HepG2 (cell line): Measurements from ENCODE around the gene PEBP1. TPM values are rescaled to one million over a fixed set of nuclear protein-coding genes. Genes with fewer than 3 reads are reported as not detected.

Experiments
- CHD4 ChIP-seq: fragments of 200-600 bp; sonication (generic); IDR thresholded peaks from 2 replicates; pipeline ENCODE4 v1.7.0; 2017; ENCODE audit warnings: mild to moderate bottlenecking, low read length, borderline replicate concordance
- DMAP1 ChIP-seq: IDR thresholded peaks from 2 replicates; pipeline ENCODE4 v1.6.1; 2016
- ESRRA ChIP-seq: sonication (generic); formaldehyde crosslinking; IDR thresholded peaks from 2 replicates; pipeline ENCODE4 v1.5.1; 2020; ENCODE audit warnings: mild to moderate bottlenecking, low read depth, missing genetic modification reagents
- GABPA ChIP-seq, 2 experiments: IDR thresholded peaks; 2 replicates each; pipeline ENCODE4 v1.6.1; 2011 to 2016; ENCODE audit warnings: low read depth in 2 of 2, low read length in 1 of 2, missing biosample characterization in 1 of 2, missing genetic modification characterization in 1 of 2
- HNF4A ChIP-seq: sonication (generic); formaldehyde crosslinking; IDR thresholded peaks from 2 replicates; pipeline ENCODE4 v1.4.0; 2020; ENCODE audit warnings: missing genetic modification reagents
- KLF6 ChIP-seq: IDR thresholded peaks from 2 replicates; pipeline ENCODE4 v1.8.0; 2016; ENCODE audit warnings: missing biosample characterization, missing genetic modification reagents
- MAF1 ChIP-seq: sonication (generic); formaldehyde crosslinking; IDR thresholded peaks from 2 replicates; pipeline ENCODE4 v1.5.0; 2020; ENCODE audit warnings: missing genetic modification reagents, borderline replicate concordance
- NFKBIZ ChIP-seq: IDR thresholded peaks from 2 replicates; pipeline ENCODE4 v1.6.1; 2018; ENCODE audit warnings: missing genetic modification reagents, missing compliant biosample characterization
- SIN3A ChIP-seq: IDR thresholded peaks from 2 replicates; pipeline ENCODE4 v1.6.1; 2011; ENCODE audit warnings: low read depth, mild to moderate bottlenecking, control low read depth, low read length, borderline replicate concordance
- SOX13 ChIP-seq, 3 experiments: fragments of 450-650 bp in 1 of 3; sonication (generic) in 1 of 3; formaldehyde crosslinking in 1 of 3; IDR thresholded peaks in 2 of 3; conservative IDR thresholded peaks in 1 of 3; 2 replicates each; pipeline versions ENCODE4 v1.5.0 to v1.6.1; 2016 to 2020; ENCODE audit warnings: antibody characterized with exemption in 1 of 3, mild to moderate bottlenecking in 1 of 3, missing compliant biosample characterization in 1 of 3, missing genetic modification reagents in 1 of 3, moderate library complexity in 1 of 3
- SOX6 ChIP-seq, 2 experiments: fragments of 450-650 bp in 1 of 2; sonication (generic) in 1 of 2; formaldehyde crosslinking in 1 of 2; IDR thresholded peaks; 2 replicates each; pipeline versions ENCODE4 v1.4.0 to v1.6.1; 2017 to 2020; ENCODE audit warnings: antibody characterized with exemption in 1 of 2, mild to moderate bottlenecking in 1 of 2, missing genetic modification reagents in 1 of 2
- SPEN ChIP-seq: sonication (generic); formaldehyde crosslinking; IDR thresholded peaks from 2 replicates; pipeline ENCODE4 v1.5.1; 2020; ENCODE audit warnings: low read depth, mild to moderate bottlenecking, missing genetic modification reagents
- TOE1 ChIP-seq: sonication (generic); formaldehyde crosslinking; IDR thresholded peaks from 2 replicates; pipeline ENCODE4 v1.4.0; 2020; ENCODE audit warnings: mild to moderate bottlenecking, missing genetic modification reagents
- ZFP36L1 ChIP-seq: sonication (generic); formaldehyde crosslinking; IDR thresholded peaks from 2 replicates; pipeline ENCODE4 v1.8.0; 2022; ENCODE audit warnings: mild to moderate bottlenecking, missing genetic modification reagents, moderate library complexity
- ZFX ChIP-seq: sonication (generic); formaldehyde crosslinking; IDR thresholded peaks from 2 replicates; pipeline ENCODE4 v1.4.0; 2020; ENCODE audit warnings: mild to moderate bottlenecking, low read depth, missing genetic modification reagents, moderate library complexity
- ZMYM4 ChIP-seq: sonication (generic); formaldehyde crosslinking; IDR thresholded peaks from 2 replicates; pipeline ENCODE4 v1.8.1; 2023; ENCODE audit warnings: mild to moderate bottlenecking, missing genetic modification reagents
- ZNF615 ChIP-seq: sonication (generic); formaldehyde crosslinking; IDR thresholded peaks from 2 replicates; pipeline ENCODE4 v1.5.0; 2020; ENCODE audit warnings: mild to moderate bottlenecking, missing genetic modification reagents, borderline replicate concordance
- ZNF782 ChIP-seq: sonication (generic); formaldehyde crosslinking; IDR thresholded peaks from 2 replicates; pipeline ENCODE4 v1.4.0; 2020; ENCODE audit warnings: missing genetic modification reagents, mild to moderate bottlenecking, borderline replicate concordance
- ZSCAN22 ChIP-seq: sonication (generic); formaldehyde crosslinking; IDR thresholded peaks from 2 replicates; pipeline ENCODE4 v1.4.0; 2020; ENCODE audit warnings: mild to moderate bottlenecking, missing genetic modification reagents
- polyA plus RNA-seq, 8 experiments: library from polyadenylated mRNA; depleted of rRNA in 3 of 8; stranded (reverse) in 7 of 8; unstranded in 1 of 8; fragments of >200 nt; fragmentation: Illumina TruSeq in 4 of 8; extraction: Trizol in 4 of 8; gene quantifications; 2 replicates each; pipeline versions ENCODE4 v1.2.1 to v1.2.3, GENCODE V29; 2011 to 2016; ENCODE audit warnings: low read depth in 4 of 8, missing spikeins in 1 of 8, mixed read lengths in 1 of 8; ENCODE audit not compliant: insufficient read depth in 1 of 8
- total RNA-seq, 5 experiments: library from RNA; depleted of rRNA; stranded (reverse); fragments of >200 nt; fragmentation: Illumina TruSeq; extraction: Trizol; gene quantifications; 2 replicates each; pipeline ENCODE4 v1.2.3, GENCODE V29; 2016; ENCODE audit warnings: low read depth in 1 of 5
- TF ChIP-seq, protein P1 (sequence below): sonication (generic); formaldehyde crosslinking; IDR thresholded peaks from 2 replicates; pipeline ENCODE4 v1.5.0; 2020; ENCODE audit warnings: mild to moderate bottlenecking, missing genetic modification reagents, borderline replicate concordance
- TF ChIP-seq, protein P2 (sequence below): sonication (generic); formaldehyde crosslinking; IDR thresholded peaks from 2 replicates; pipeline ENCODE4 v1.5.1; 2020; ENCODE audit warnings: missing genetic modification reagents, mild to moderate bottlenecking, borderline replicate concordance
- TF ChIP-seq, protein P3 (sequence below): sonication (generic); formaldehyde crosslinking; IDR thresholded peaks from 2 replicates; pipeline ENCODE4 v1.8.0; 2022; ENCODE audit warnings: mild to moderate bottlenecking, missing genetic modification reagents; ENCODE audit not compliant: insufficient replicate concordance
- TF ChIP-seq, protein P4 (sequence below): sonication (generic); formaldehyde crosslinking; IDR thresholded peaks from 2 replicates; pipeline ENCODE4 v1.4.0; 2020; ENCODE audit warnings: missing genetic modification reagents

PEBP1 gene
- total and polyA plus RNA-seq, 2 of the 13 experiments (the other 11 are each of a cell fraction or from before 2014, with no cell fraction given), result 538 to 1,505 TPM

DNA sequence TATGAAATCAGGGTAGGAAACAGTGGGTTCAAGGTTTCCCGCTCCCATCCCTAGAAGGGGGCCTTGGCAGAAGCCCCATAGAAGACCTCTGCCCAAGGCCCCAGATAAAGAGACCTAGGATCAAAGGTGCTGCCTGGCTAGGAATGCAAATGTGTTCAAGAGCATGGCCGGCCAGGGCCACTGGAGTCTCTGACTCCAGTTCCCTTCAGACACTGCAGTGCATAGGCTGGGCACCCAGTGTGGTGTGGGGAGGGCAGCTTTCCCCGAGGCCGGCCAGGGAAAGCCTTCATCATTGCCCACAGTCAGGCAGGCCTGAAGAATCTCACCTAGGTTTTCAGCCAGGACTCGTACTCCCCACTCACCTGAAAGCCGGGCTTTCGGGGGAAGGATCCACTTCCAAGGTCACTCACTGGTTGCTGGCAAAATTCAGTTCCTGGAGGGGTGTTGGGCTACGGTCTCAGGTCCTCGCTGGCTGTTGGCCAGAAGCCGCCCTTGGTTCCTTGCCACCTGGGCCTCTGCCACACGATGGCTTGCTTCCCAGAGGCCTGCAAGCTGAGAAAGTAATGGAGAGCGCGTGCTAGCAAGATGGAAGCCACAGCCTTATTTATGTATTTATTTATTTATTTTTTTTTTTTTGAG is 9.7 kb upstream of the PEBP1 start (continued):
- peak; percentile 28; the same call in 1 of the 2 replicates for TF ChIP-seq NFKBIZ (CRISPR knock-in tag)
- TF ChIP-seq ZFP36L1 (CRISPR knock-in tag), result no peak
- TF ChIP-seq DMAP1, result 0 out of 2 replicates have a peak, but pooled peaks have one; percentile 41
- TF ChIP-seq HNF4A (CRISPR knock-in tag), result peak; percentile 87
- TF ChIP-seq ESRRA (CRISPR knock-in tag), result 0 out of 2 replicates have a peak, but pooled peaks have one; percentile 33
- TF ChIP-seq, protein P1, sequence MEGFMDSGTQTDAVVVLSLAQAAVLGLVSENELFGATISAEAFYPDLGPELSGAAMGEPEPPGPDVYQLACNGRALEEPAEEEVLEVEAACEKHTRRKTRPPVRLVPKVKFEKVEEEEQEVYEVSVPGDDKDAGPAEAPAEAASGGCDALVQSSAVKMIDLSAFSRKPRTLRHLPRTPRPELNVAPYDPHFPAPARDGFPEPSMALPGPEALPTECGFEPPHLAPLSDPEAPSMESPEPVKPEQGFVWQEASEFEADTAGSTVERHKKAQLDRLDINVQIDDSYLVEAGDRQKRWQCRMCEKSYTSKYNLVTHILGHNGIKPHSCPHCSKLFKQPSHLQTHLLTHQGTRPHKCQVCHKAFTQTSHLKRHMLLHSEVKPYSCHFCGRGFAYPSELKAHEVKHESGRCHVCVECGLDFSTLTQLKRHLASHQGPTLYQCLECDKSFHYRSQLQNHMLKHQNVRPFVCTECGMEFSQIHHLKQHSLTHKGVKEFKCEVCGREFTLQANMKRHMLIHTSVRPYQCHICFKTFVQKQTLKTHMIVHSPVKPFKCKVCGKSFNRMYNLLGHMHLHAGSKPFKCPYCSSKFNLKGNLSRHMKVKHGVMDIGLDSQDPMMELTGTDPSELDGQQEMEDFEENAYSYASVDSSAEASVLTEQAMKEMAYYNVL, result no peak
- peak; percentile 55 for TF ChIP-seq ZMYM4
- no peak for TF ChIP-seq CHD4
- no peak for TF ChIP-seq ZNF615 (CRISPR knock-in tag)
- TF ChIP-seq, protein P2, sequence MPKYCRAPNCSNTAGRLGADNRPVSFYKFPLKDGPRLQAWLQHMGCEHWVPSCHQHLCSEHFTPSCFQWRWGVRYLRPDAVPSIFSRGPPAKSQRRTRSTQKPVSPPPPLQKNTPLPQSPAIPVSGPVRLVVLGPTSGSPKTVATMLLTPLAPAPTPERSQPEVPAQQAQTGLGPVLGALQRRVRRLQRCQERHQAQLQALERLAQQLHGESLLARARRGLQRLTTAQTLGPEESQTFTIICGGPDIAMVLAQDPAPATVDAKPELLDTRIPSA (CRISPR knock-in tag), result no peak
- TF ChIP-seq KLF6 (CRISPR knock-in tag), result no peak
- TF ChIP-seq, protein P3, sequence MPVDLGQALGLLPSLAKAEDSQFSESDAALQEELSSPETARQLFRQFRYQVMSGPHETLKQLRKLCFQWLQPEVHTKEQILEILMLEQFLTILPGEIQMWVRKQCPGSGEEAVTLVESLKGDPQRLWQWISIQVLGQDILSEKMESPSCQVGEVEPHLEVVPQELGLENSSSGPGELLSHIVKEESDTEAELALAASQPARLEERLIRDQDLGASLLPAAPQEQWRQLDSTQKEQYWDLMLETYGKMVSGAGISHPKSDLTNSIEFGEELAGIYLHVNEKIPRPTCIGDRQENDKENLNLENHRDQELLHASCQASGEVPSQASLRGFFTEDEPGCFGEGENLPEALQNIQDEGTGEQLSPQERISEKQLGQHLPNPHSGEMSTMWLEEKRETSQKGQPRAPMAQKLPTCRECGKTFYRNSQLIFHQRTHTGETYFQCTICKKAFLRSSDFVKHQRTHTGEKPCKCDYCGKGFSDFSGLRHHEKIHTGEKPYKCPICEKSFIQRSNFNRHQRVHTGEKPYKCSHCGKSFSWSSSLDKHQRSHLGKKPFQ (CRISPR knock-in tag), result no peak
- TF ChIP-seq, protein P4, sequence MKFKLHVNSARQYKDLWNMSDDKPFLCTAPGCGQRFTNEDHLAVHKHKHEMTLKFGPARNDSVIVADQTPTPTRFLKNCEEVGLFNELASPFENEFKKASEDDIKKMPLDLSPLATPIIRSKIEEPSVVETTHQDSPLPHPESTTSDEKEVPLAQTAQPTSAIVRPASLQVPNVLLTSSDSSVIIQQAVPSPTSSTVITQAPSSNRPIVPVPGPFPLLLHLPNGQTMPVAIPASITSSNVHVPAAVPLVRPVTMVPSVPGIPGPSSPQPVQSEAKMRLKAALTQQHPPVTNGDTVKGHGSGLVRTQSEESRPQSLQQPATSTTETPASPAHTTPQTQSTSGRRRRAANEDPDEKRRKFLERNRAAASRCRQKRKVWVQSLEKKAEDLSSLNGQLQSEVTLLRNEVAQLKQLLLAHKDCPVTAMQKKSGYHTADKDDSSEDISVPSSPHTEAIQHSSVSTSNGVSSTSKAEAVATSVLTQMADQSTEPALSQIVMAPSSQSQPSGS (CRISPR knock-in tag), result peak; percentile 42; the same call in 1 of the 2 replicates
- peak; percentile 40; the same call in 1 of the 2 replicates for TF ChIP-seq ZNF782 (CRISPR knock-in tag)
- no peak for TF ChIP-seq ZSCAN22 (CRISPR knock-in tag)
- no peak for TF ChIP-seq SPEN (CRISPR knock-in tag)
- TF ChIP-seq TOE1 (CRISPR knock-in tag), result no peak
- peak; percentile 60; the same call in 1 of the 2 replicates for TF ChIP-seq ZFX
- TF ChIP-seq SOX6 (IDR thresholded peaks at IDR 0.05), result no peak
- TF ChIP-seq SOX6 (CRISPR knock-in tag; IDR thresholded peaks at IDR 0.05), result peak; percentile 68
- TF ChIP-seq SOX13 (IDR thresholded peaks at IDR 0.05), result peak; percentile 8; the same call in 1 of the 2 replicates
- peak in 1 of 2 experiments; percentile 71; a peak in 2 of 4 replicates for TF ChIP-seq SOX13 (CRISPR knock-in tag; conservative IDR thresholded peaks at IDR 0.05 in 1 of 2, IDR thresholded peaks at IDR 0.05 in 1 of 2)
- TF ChIP-seq MAF1, result 0 out of 2 replicates have a peak, but pooled peaks have one; percentile 48
- TF ChIP-seq GABPA (IDR thresholded peaks at IDR 0.05; ENCODE audit: low read depth, low read length), result no peak
- TF ChIP-seq GABPA (CRISPR knock-in tag; IDR thresholded peaks at IDR 0.05; ENCODE audit: low read depth), result 0 out of 2 replicates have a peak, but pooled peaks have one; percentile 16
- TF ChIP-seq SIN3A, result no peak
